Measurements from ENCODE around the gene DIP2A. TPM values are rescaled to one million over a fixed set of nuclear protein-coding genes. Genes with fewer than 3 reads are reported as not detected.
A peak's percentile ranks its signal among the peaks of the same experiment; 100 is the strongest.

The DIP2A gene
- total and polyA plus RNA-seq, 2 of the 13 experiments (the other 11 are each of a cell fraction or from before 2014, with no cell fraction given): 18.5 to 37.6 TPM

DNA sequence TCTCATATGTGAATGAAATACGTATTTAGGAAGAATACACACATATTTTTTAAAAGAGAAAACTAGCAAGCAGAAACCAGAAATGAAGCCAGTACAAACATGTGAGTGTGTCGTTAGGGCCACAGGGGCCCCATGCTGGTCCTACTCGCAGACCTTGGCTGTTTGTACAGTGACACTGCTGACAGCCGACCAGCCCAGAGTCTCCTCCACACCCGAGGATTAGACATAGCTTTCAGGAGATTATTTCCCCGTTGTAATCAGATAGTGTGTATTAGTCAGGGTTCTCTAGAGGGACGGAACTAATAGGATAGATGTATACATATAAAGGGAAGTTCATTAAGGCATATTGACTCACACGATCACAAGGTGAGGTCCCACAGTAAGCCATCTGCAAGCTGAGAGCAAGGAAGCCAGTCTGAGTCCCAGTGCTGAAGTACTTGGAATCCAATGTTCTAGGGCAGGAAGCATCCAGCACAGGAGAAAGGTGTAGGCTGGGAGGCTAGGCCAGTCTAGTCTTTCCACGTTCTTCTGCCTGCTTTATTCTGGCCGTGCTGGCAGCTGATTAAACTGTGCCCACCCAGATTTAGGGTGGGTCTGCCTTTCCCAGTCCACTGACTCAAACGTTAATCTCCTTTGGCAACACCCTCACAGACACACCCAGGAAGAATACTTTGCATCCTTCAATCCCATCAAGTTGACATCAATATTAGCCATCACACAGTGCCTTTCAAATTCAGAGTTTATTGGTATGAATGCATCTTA, 51.2 kb downstream of the DIP2A start (continued):
- TF ChIP-seq, protein P1, sequence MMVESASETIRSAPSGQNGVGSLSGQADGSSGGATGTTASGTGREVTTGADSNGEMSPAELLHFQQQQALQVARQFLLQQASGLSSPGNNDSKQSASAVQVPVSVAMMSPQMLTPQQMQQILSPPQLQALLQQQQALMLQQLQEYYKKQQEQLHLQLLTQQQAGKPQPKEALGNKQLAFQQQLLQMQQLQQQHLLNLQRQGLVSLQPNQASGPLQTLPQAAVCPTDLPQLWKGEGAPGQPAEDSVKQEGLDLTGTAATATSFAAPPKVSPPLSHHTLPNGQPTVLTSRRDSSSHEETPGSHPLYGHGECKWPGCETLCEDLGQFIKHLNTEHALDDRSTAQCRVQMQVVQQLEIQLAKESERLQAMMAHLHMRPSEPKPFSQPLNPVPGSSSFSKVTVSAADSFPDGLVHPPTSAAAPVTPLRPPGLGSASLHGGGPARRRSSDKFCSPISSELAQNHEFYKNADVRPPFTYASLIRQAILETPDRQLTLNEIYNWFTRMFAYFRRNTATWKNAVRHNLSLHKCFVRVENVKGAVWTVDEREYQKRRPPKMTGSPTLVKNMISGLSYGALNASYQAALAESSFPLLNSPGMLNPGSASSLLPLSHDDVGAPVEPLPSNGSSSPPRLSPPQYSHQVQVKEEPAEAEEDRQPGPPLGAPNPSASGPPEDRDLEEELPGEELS (CRISPR knock-in tag; IDR thresholded peaks at IDR 0.05): 0 out of 2 replicates have a peak, but pooled peaks have one; percentile 30
- peak; percentile 38 for TF ChIP-seq CREM (IDR thresholded peaks at IDR 0.05)
- no peak for TF ChIP-seq CREM (CRISPR knock-in tag; IDR thresholded peaks at IDR 0.05)
- TF ChIP-seq SKI (IDR thresholded peaks at IDR 0.05; ENCODE audit: partially characterized antibody): no peak
- TF ChIP-seq FOXA1 (IDR thresholded peaks at IDR 0.05): no peak
- TF ChIP-seq FOXA1 (CRISPR knock-in tag; IDR thresholded peaks at IDR 0.05): peak; percentile 78
- no peak for TF ChIP-seq SMARCC2 (IDR thresholded peaks at IDR 0.05)
- peak; percentile 58; the same call in 1 of the 2 replicates for TF ChIP-seq PITX1 (CRISPR knock-in tag; IDR thresholded peaks at IDR 0.05)
- TF ChIP-seq, protein P2, sequence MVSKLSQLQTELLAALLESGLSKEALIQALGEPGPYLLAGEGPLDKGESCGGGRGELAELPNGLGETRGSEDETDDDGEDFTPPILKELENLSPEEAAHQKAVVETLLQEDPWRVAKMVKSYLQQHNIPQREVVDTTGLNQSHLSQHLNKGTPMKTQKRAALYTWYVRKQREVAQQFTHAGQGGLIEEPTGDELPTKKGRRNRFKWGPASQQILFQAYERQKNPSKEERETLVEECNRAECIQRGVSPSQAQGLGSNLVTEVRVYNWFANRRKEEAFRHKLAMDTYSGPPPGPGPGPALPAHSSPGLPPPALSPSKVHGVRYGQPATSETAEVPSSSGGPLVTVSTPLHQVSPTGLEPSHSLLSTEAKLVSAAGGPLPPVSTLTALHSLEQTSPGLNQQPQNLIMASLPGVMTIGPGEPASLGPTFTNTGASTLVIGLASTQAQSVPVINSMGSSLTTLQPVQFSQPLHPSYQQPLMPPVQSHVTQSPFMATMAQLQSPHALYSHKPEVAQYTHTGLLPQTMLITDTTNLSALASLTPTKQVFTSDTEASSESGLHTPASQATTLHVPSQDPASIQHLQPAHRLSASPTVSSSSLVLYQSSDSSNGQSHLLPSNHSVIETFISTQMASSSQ (IDR thresholded peaks at IDR 0.05; ENCODE audit: low read depth): no peak
- TF ChIP-seq, protein P2 (CRISPR knock-in tag; IDR thresholded peaks at IDR 0.05; ENCODE audit: borderline replicate concordance): no peak
- TF ChIP-seq, protein P3, sequence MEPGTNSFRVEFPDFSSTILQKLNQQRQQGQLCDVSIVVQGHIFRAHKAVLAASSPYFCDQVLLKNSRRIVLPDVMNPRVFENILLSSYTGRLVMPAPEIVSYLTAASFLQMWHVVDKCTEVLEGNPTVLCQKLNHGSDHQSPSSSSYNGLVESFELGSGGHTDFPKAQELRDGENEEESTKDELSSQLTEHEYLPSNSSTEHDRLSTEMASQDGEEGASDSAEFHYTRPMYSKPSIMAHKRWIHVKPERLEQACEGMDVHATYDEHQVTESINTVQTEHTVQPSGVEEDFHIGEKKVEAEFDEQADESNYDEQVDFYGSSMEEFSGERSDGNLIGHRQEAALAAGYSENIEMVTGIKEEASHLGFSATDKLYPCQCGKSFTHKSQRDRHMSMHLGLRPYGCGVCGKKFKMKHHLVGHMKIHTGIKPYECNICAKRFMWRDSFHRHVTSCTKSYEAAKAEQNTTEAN (CRISPR knock-in tag; conservative IDR thresholded peaks at IDR 0.05): 0 out of 2 replicates have a peak, but pooled peaks have one; percentile 20
- TF ChIP-seq CHD2 (IDR thresholded peaks at IDR 0.05; ENCODE audit: low read depth, low read length): no peak
- TF ChIP-seq ZNF101 (CRISPR knock-in tag; IDR thresholded peaks at IDR 0.05; ENCODE audit: borderline replicate concordance, low read depth): no peak
- no peak for TF ChIP-seq NFE2L1 (CRISPR knock-in tag; IDR thresholded peaks at IDR 0.05; ENCODE audit: borderline replicate concordance)
- TF ChIP-seq FOXK1 (CRISPR knock-in tag; IDR thresholded peaks at IDR 0.05; ENCODE audit: borderline replicate concordance, low read depth): no peak
- peak; percentile 94 for TF ChIP-seq ZNF317 (CRISPR knock-in tag; IDR thresholded peaks at IDR 0.05)
- TF ChIP-seq ZNF674 (CRISPR knock-in tag; IDR thresholded peaks at IDR 0.05; ENCODE audit: low read depth): no peak
- TF ChIP-seq ZNF644 (CRISPR knock-in tag; IDR thresholded peaks at IDR 0.05; ENCODE audit: low read depth): 0 out of 2 replicates have a peak, but pooled peaks have one; percentile 16
- TF ChIP-seq, protein P4, sequence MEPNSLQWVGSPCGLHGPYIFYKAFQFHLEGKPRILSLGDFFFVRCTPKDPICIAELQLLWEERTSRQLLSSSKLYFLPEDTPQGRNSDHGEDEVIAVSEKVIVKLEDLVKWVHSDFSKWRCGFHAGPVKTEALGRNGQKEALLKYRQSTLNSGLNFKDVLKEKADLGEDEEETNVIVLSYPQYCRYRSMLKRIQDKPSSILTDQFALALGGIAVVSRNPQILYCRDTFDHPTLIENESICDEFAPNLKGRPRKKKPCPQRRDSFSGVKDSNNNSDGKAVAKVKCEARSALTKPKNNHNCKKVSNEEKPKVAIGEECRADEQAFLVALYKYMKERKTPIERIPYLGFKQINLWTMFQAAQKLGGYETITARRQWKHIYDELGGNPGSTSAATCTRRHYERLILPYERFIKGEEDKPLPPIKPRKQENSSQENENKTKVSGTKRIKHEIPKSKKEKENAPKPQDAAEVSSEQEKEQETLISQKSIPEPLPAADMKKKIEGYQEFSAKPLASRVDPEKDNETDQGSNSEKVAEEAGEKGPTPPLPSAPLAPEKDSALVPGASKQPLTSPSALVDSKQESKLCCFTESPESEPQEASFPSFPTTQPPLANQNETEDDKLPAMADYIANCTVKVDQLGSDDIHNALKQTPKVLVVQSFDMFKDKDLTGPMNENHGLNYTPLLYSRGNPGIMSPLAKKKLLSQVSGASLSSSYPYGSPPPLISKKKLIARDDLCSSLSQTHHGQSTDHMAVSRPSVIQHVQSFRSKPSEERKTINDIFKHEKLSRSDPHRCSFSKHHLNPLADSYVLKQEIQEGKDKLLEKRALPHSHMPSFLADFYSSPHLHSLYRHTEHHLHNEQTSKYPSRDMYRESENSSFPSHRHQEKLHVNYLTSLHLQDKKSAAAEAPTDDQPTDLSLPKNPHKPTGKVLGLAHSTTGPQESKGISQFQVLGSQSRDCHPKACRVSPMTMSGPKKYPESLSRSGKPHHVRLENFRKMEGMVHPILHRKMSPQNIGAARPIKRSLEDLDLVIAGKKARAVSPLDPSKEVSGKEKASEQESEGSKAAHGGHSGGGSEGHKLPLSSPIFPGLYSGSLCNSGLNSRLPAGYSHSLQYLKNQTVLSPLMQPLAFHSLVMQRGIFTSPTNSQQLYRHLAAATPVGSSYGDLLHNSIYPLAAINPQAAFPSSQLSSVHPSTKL (CRISPR knock-in tag; IDR thresholded peaks at IDR 0.05): peak; percentile 40; the same call in 1 of the 2 replicates

All from HepG2 (cell line).